ENCODE data around the gene DOP1A. TPM values are rescaled to one million over a fixed set of nuclear protein-coding genes. Genes with fewer than 3 reads are reported as not detected.
A peak's percentile ranks its signal among the peaks of the same experiment; 100 is the strongest.

The DOP1A gene
- total and polyA plus RNA-seq, 2 of the 13 experiments (the other 11 are each of a cell fraction or from before 2014, with no cell fraction given): 5.2 to 16.7 TPM

DNA sequence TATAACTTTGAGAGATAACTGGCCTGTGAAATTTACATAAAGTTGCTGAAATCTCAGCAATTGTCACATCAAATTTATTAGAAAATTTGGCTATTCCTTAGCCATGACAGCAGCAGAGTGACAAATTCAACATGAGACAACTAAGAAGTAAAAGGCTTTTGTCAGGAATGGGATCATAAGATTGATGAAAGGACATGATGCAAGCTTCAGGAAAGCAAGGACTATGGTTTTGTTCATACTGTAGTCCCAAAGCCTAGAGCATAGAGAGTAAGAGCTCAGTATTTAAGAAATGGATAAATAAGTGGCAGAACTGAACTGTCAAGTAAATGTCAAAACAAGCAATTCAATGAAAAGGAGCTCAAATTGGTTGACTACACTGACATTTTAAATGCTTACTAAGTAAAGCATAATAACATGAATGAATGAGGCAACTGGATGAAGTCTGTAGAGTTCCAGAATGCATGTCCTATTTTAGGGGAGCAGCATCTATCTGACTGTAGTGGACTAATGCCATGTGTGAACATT, 113.0 kb downstream of the DOP1A start (continued):
- no peak for TF ChIP-seq NFKB2 (CRISPR knock-in tag; IDR thresholded peaks at IDR 0.05; ENCODE audit: borderline replicate concordance)
- no peak for TF ChIP-seq HOXA7 (CRISPR knock-in tag; IDR thresholded peaks at IDR 0.05)

GRCh38 chr6:83182114-83182513, 114.6 kb downstream of the DOP1A start:
- Histone ChIP-seq H3K9ac (ENCODE audit: insufficient read depth, low read depth, low read length) (no peak overlapping the region), H3K9me3 (ENCODE audit: low read length) (no peaks in the 10 kb centered on the region), H3K4me2 (ENCODE audit: low read depth, low read length) (no peak overlapping the region), H3K4me3 (replicated peaks in 1 of 3; ENCODE audit: insufficient read depth in 1 of 3, low read depth in 2 of 3, low read length in 3 of 3) (no peak overlapping the region), H2AFZ (ENCODE audit: low read length) (no peak overlapping the region), H4K20me1 (ENCODE audit: insufficient read depth, low read length) (no peaks in the 10 kb centered on the region), H3K27me3 (ENCODE audit: control insufficient read depth in 1 of 2, insufficient read depth in 2 of 2, low read length in 2 of 2) (no peaks in the 10 kb centered on the region), H3K36me3 (replicated peaks in 1 of 2; ENCODE audit: control insufficient read depth in 1 of 2, insufficient read depth in 2 of 2, low read length in 2 of 2) (peaks cover 15 to 83% of the 10 kb centered on the region in 2 experiments), H3K4me1 (ENCODE audit: insufficient read depth, low read length) (peaks cover 7% of the 10 kb centered on the region; the same call in 1 of the 2 replicates), H3K27ac (ENCODE audit: extremely low read length, insufficient read depth, low read length) (no peak overlapping the region), H3K79me2 (ENCODE audit: insufficient read depth, low read length) (peaks cover 8% of the 10 kb centered on the region)
- POLR2A ChIA-PET: no interaction called here
- no peak for TF ChIP-seq RAD21 (CRISPR knock-in tag; IDR thresholded peaks at IDR 0.05)
- TF ChIP-seq ATF7 (IDR thresholded peaks at IDR 0.05): peak; percentile 29; the same call in 1 of the 2 replicates
- TF ChIP-seq ATF7 (CRISPR knock-in tag; IDR thresholded peaks at IDR 0.05): no peak
- no peak for TF ChIP-seq ZNF350 (CRISPR knock-in tag; IDR thresholded peaks at IDR 0.05; ENCODE audit: borderline replicate concordance, low read depth)
- TF ChIP-seq CREB1 (IDR thresholded peaks at IDR 0.05): 0 out of 2 replicates have a peak, but pooled peaks have one; percentile 21
- TF ChIP-seq CREB1 (CRISPR knock-in tag; IDR thresholded peaks at IDR 0.05): no peak
- ATAC-seq: no peak
- no TSS peak for BruUV-seq (replicated peaks)
- DNase-seq (ENCODE audit: low spot score): no peak
- CTCF ChIA-PET (ENCODE audit: low intra/inter-chr PET ratio, low total read pairs): no interaction called here
- no peak for FAIRE-seq
- in situ Hi-C loops (cut with HindIII; ENCODE audit: extremely low pct_ligation_motif_present, low pct_unique_long_range_greater_than_20kb) (loop anchor here (25.0 kb wide), 1 partner anchor 945 kb away; the partner anchor contains the start of gene IBTK), intact Hi-C loops (cut with micrococcal nuclease; ENCODE audit: unreplicated experiment) (no loop called here)
- 86% methylated on average over 1 of the region's 1 CpG for WGBS (ENCODE audit: low lambda C conversion rate)
